GM23248 (cell line): Measurements from ENCODE around the gene RBSN. TPM values are rescaled to one million over a fixed set of nuclear protein-coding genes. Genes with fewer than 3 reads are reported as not detected.
A peak's percentile ranks its signal among the peaks of the same experiment; 100 is the strongest.
"Not testable (repeated sequence)": the region's sequence is repeated elsewhere in the genome, so short reads cannot be mapped to it uniquely, and the experiment has no call there.

Source experiments
- DNase-seq: peaks from one replicate; pipeline ENCODE4 v3.0.0-alpha.2; 2015
- H2AFZ ChIP-seq: fragments of 200-600 bp; sonication (generic); 2 replicates; pipeline ENCODE4 v1.6.1; 2016; ENCODE audit warnings: antibody characterized with exemption
- H3F3A ChIP-seq: fragments of 200-600 bp; sonication (generic); 2 replicates; pipeline ENCODE4 v1.6.1; 2016; ENCODE audit warnings: mild to moderate bottlenecking, antibody characterized with exemption, mixed run types; ENCODE audit not compliant: insufficient read depth
- H3K27ac ChIP-seq: fragments of 200-600 bp; sonication (generic); 2 replicates; pipeline ENCODE4 v1.5.1; 2016; ENCODE audit warnings: mild to moderate bottlenecking
- H3K27me3 ChIP-seq: fragments of 200-600 bp; sonication (generic); replicated peaks from 2 replicates; pipeline ENCODE4 v1.6.1; 2016; ENCODE audit warnings: mild to moderate bottlenecking; ENCODE audit not compliant: insufficient read depth
- H3K36me3 ChIP-seq: fragments of 200-600 bp; sonication (generic); 2 replicates; pipeline ENCODE4 v1.6.1; 2016; ENCODE audit warnings: low read depth, mild to moderate bottlenecking
- H3K4me1 ChIP-seq: fragments of 200-600 bp; sonication (generic); 2 replicates; pipeline ENCODE4 v1.6.1; 2016; ENCODE audit warnings: mild to moderate bottlenecking; ENCODE audit not compliant: insufficient read depth
- H3K4me2 ChIP-seq: fragments of 200-600 bp; sonication (generic); one replicate; pipeline ENCODE4 v1.6.1; 2016; ENCODE audit warnings: mild to moderate bottlenecking; ENCODE audit not compliant: unreplicated experiment
- H3K4me3 ChIP-seq: fragments of 200-600 bp; sonication (generic); 2 replicates; pipeline ENCODE4 v1.5.1; 2016; ENCODE audit warnings: mild to moderate bottlenecking
- H3K79me2 ChIP-seq: fragments of 200-600 bp; sonication (generic); 2 replicates; pipeline ENCODE4 v1.6.1; 2016; ENCODE audit warnings: mild to moderate bottlenecking; ENCODE audit not compliant: insufficient read depth
- H3K9ac ChIP-seq: fragments of 200-600 bp; sonication (generic); 2 replicates; pipeline ENCODE4 v1.6.1; 2016; ENCODE audit warnings: mild to moderate bottlenecking
- H3K9me2 ChIP-seq: fragments of 200-600 bp; sonication (generic); 2 replicates; pipeline ENCODE4 v1.6.1; 2016; ENCODE audit warnings: mixed run types, mild to moderate bottlenecking, moderate library complexity; ENCODE audit not compliant: insufficient read depth
- H3K9me3 ChIP-seq: fragments of 200-600 bp; sonication (generic); one replicate; pipeline ENCODE4 v1.6.1; 2017; ENCODE audit warnings: low read depth
- H4K20me1 ChIP-seq: fragments of 200-600 bp; sonication (generic); 2 replicates; pipeline ENCODE4 v1.6.0; 2016; ENCODE audit not compliant: insufficient read depth
- EZH2 ChIP-seq: fragments of 200-600 bp; sonication (generic); IDR thresholded peaks from 2 replicates; pipeline ENCODE4 v1.6.1; 2018; ENCODE audit warnings: antibody characterized with exemption, mild to moderate bottlenecking; ENCODE audit not compliant: insufficient read depth, poor library complexity, severe bottlenecking
- EZH2phosphoT487 ChIP-seq: fragments of 200-600 bp; sonication (generic); IDR thresholded peaks from 2 replicates; pipeline ENCODE4 v1.6.1; 2018; ENCODE audit warnings: antibody characterized with exemption, moderate library complexity, mild to moderate bottlenecking, low read depth; ENCODE audit not compliant: insufficient read depth
- WGBS, 2 experiments: methylation state at CpG; one replicate each; pipeline ENCODE4 v1.1.6; 2015 to 2017; ENCODE audit warnings: low lambda C conversion rate in 2 of 2, low coverage in 1 of 2; ENCODE audit errors: missing lambda C conversion rate in 2 of 2; 5-methylcytosine and 5-hydroxymethylcytosine counted together
- in situ Hi-C: fragments of 300-500 bp; cut with MboI; formaldehyde crosslinking; loops from 2 replicates; pipeline ENCODE4 v1.15.0; 2020
- polyA plus RNA-seq: library from polyadenylated mRNA; unstranded; fragments of >200 nt; fragmentation: Nextera tagmentation; extraction: Ambion mirVana; gene quantifications from 2 replicates; pipeline ENCODE4 v1.2.1, GENCODE V29; 2016
- total RNA-seq: library from RNA; depleted of rRNA; stranded (reverse); fragments of >200 nt; shearing (Covaris generic); gene quantifications from 2 replicates; pipeline ENCODE4 v1.2.3, GENCODE V29; 2014; rRNA removed

RBSN gene
- 23.9 and 35.0 TPM in 2 replicates for total RNA-seq
- polyA plus RNA-seq = 19.5 and 21.0 TPM in 2 replicates

- no peaks in the 10 kb centered on the region for H3K27me3 ChIP-seq
- peaks cover 36% of the 10 kb centered on the region for H3K79me2 ChIP-seq
- peak; percentile 99 for DNase-seq
- H3F3A ChIP-seq = 0 out of 2 replicates have a peak, but pooled peaks cover 3% of the 10 kb centered on the region
- H3K9me3 ChIP-seq = no peaks in the 10 kb centered on the region
- no peaks in the 10 kb centered on the region for H3K9me2 ChIP-seq
- peak within 1 kb of the TSS; percentile 99 for H2AFZ ChIP-seq
- peak within 1 kb of the TSS; percentile 83 for H3K4me2 ChIP-seq
- H3K4me3 ChIP-seq = peak within 1 kb of the TSS; percentile 98
- in situ Hi-C loops = no loop called here
- 1% methylated on average over 62 to 72 of the region's 72 CpGs for WGBS, 2 experiments
- peaks cover 23% of the 10 kb centered on the region for H3K36me3 ChIP-seq
- H3K4me1 ChIP-seq = peaks cover 14% of the 10 kb centered on the region
- peak within 1 kb of the TSS; percentile 98 for H3K9ac ChIP-seq
- peak within 1 kb of the TSS; percentile 87 for H3K27ac ChIP-seq
- TF ChIP-seq EZH2 (no peak), EZH2phosphoT487 (no peak)
- H4K20me1 ChIP-seq = no peaks in the 10 kb centered on the region
Measured at GRCh38 chr3:15098503-15099363, at the start of gene RBSN. Gene RBSN (minus strand): TSS chr3:15099148. CDS start chr3:15096120, 3,028 bp downstream.

- Histone ChIP-seq H3K9me2 (no peaks in the 10 kb centered on the region), H3K4me2 (no peak overlapping the region), H3K9me3 (no peaks in the 10 kb centered on the region), H4K20me1 (no peaks in the 10 kb centered on the region), H3K9ac (no peak overlapping the region), H3K4me3 (no peak overlapping the region), H3F3A (no peaks in the 10 kb centered on the region), H3K36me3 (no peaks in the 10 kb centered on the region), H2AFZ (no peak overlapping the region), H3K27ac (no peak overlapping the region), H3K79me2 (no peaks in the 10 kb centered on the region), H3K4me1 (no peaks in the 10 kb centered on the region), H3K27me3 (peaks cover 43% of the 10 kb centered on the region)
- TF ChIP-seq EZH2 = no peak
- no peak for TF ChIP-seq EZH2phosphoT487
- in situ Hi-C loops = no loop called here
- peak; percentile 26 for DNase-seq
- WGBS, 2 experiments = 16 to 26% methylated on average over 3 of the region's 3 CpGs
Measured at GRCh38 chr3:15148614-15149013, 49.7 kb upstream of the RBSN start.

- DNase-seq, H3K9me3 ChIP-seq, H3K79me2 ChIP-seq, H3K27me3 ChIP-seq, H3F3A ChIP-seq, H3K4me2 ChIP-seq, H3K4me3 ChIP-seq, H3K9me2 ChIP-seq, H3K36me3 ChIP-seq, H3K9ac ChIP-seq, H3K27ac ChIP-seq, H2AFZ ChIP-seq, H4K20me1 ChIP-seq, in situ Hi-C loops, H3K4me1 ChIP-seq: not testable (repeated sequence)
- WGBS, 2 experiments = 38 to 46% methylated on average over 4 of the region's 4 CpGs
Measured at GRCh38 chr3:15136885-15137284, 37.9 kb upstream of the RBSN start.

- in situ Hi-C loops = not testable (repeated sequence)
Measured at GRCh38 chr3:15134968-15135367, 36.0 kb upstream of the RBSN start.

GRCh38 chr3:15128403-15128802 is 29.5 kb upstream of the RBSN start:
- WGBS, 2 experiments = 45 to 63% methylated on average over 1 of the region's 4 CpGs
- not testable (repeated sequence) for H3K9me3 ChIP-seq

More at GRCh38 chr3:15134968-15135367, 36.0 kb upstream of the RBSN start:
- not testable (repeated sequence) for H3K9me3 ChIP-seq, H3K27ac ChIP-seq, H3K27me3 ChIP-seq, H3F3A ChIP-seq, H3K79me2 ChIP-seq, H3K9ac ChIP-seq, H3K36me3 ChIP-seq, H3K9me2 ChIP-seq, H3K4me3 ChIP-seq, H4K20me1 ChIP-seq, H3K4me2 ChIP-seq, H3K4me1 ChIP-seq, DNase-seq, H2AFZ ChIP-seq
- WGBS, 2 experiments = 80 to 85% methylated on average over 2 of the region's 2 CpGs

GRCh38 chr3:15126975-15127374 is 28.0 kb upstream of the RBSN start:
- H3F3A ChIP-seq, DNase-seq, H3K9me2 ChIP-seq, H3K4me2 ChIP-seq, in situ Hi-C loops, H4K20me1 ChIP-seq, H3K36me3 ChIP-seq, H3K4me3 ChIP-seq, H2AFZ ChIP-seq, H3K79me2 ChIP-seq, H3K27ac ChIP-seq, H3K9ac ChIP-seq, H3K9me3 ChIP-seq, H3K27me3 ChIP-seq, H3K4me1 ChIP-seq: not testable (repeated sequence)
- 30 to 33% methylated on average over 1 to 2 of the region's 2 CpGs for WGBS, 2 experiments

More at GRCh38 chr3:15128403-15128802, 29.5 kb upstream of the RBSN start:
- H3K4me3 ChIP-seq, H3K36me3 ChIP-seq, H3K27ac ChIP-seq, H3K9me2 ChIP-seq, H3K4me2 ChIP-seq, DNase-seq, H4K20me1 ChIP-seq, H3F3A ChIP-seq, H3K4me1 ChIP-seq, in situ Hi-C loops, H3K9ac ChIP-seq, H3K27me3 ChIP-seq, H3K79me2 ChIP-seq, H2AFZ ChIP-seq: not testable (repeated sequence)
